GM23248 (cell line): ENCODE measurements around the gene KRTAP22-1.

Experiments
- EZH2 ChIP-seq: fragments of 200-600 bp; sonication (generic); IDR thresholded peaks from 2 replicates; pipeline ENCODE4 v1.6.1; 2018; ENCODE audit warnings: antibody characterized with exemption, mild to moderate bottlenecking; ENCODE audit not compliant: insufficient read depth, poor library complexity, severe bottlenecking
- EZH2phosphoT487 ChIP-seq: fragments of 200-600 bp; sonication (generic); IDR thresholded peaks from 2 replicates; pipeline ENCODE4 v1.6.1; 2018; ENCODE audit warnings: antibody characterized with exemption, moderate library complexity, mild to moderate bottlenecking, low read depth; ENCODE audit not compliant: insufficient read depth

DNA sequence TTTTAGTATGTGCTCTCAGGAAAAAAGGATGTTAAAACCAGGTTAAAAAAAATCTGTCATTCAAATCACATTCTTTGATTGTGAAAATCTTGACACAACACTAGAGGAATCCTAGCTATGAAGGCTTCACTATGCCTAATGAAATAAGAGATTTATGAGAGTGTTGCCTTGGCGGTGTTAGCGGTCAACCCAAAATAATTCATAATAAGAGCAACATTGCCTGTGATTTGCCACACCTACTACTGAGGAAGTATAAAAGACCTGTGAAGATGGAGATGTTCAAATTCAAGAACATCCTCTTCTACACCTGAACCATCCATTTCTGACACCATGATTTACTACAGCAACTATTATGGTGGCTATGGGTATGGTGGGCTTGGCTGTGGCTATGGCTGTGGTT lies 15.2 kb downstream of the KRTAP22-1 start, which contains the start of gene KRTAP20-1:
- TF ChIP-seq EZH2phosphoT487 (no peak), EZH2 (no peak)
